NCI-H1694 (cell line): ENCODE measurements around the gene PRKAR1B.

Source experiments
- DNase-seq: peaks from one replicate; lab custom pipeline; 2025; lab: John Stamatoyannopoulos, UW

PRKAR1B gene

GRCh38 chr7:589781-590575, 137.1 kb downstream of the PRKAR1B start:
- no peak for DNase-seq

GRCh38 chr7:587767-588166, 139.3 kb downstream of the PRKAR1B start:
- DNase-seq: no peak

- no peak for DNase-seq
Observed at GRCh38 chr7:586494-586893, 140.6 kb downstream of the PRKAR1B start.

- no peak for DNase-seq
Observed at GRCh38 chr7:585873-586272, 141.2 kb downstream of the PRKAR1B start.

- no peak for DNase-seq
Observed at GRCh38 chr7:585229-585711, 141.8 kb downstream of the PRKAR1B start.

- DNase-seq: no peak
Observed at GRCh38 chr7:584820-585219, 142.3 kb downstream of the PRKAR1B start.

GRCh38 chr7:584122-584465, 143.0 kb downstream of the PRKAR1B start:
- DNase-seq: no peak

- DNase-seq: no peak
Observed at GRCh38 chr7:583410-584121, 143.5 kb downstream of the PRKAR1B start.

GRCh38 chr7:582931-583330, 144.2 kb downstream of the PRKAR1B start:
- no peak for DNase-seq

GRCh38 chr7:582081-582835, 144.8 kb downstream of the PRKAR1B start:
- DNase-seq: no peak

- no peak for DNase-seq
Observed at GRCh38 chr7:578386-578785, 148.7 kb downstream of the PRKAR1B start.

- DNase-seq: no peak
Observed at GRCh38 chr7:577741-578370, 149.2 kb downstream of the PRKAR1B start.

- DNase-seq: no peak
Observed at GRCh38 chr7:577278-577665, 149.8 kb downstream of the PRKAR1B start.

- no peak for DNase-seq
Observed at GRCh38 chr7:576524-577277, 150.4 kb downstream of the PRKAR1B start.

- no peak for DNase-seq
Observed at GRCh38 chr7:575425-576366, 151.4 kb downstream of the PRKAR1B start.

GRCh38 chr7:574661-575395, 152.3 kb downstream of the PRKAR1B start:
- peak; percentile 80 for DNase-seq

- DNase-seq: no peak
Observed at GRCh38 chr7:573933-574381, 153.1 kb downstream of the PRKAR1B start.

- DNase-seq: no peak
Observed at GRCh38 chr7:573269-573932, 153.7 kb downstream of the PRKAR1B start.
